ENCODE data around the gene MFAP5. TPM values are rescaled to one million over a fixed set of nuclear protein-coding genes. Genes with fewer than 3 reads are reported as not detected.

Gene MFAP5
- total RNA-seq, 4 donors from 2014 or later: 23.2 to 117 (median 33.2) TPM

DNA sequence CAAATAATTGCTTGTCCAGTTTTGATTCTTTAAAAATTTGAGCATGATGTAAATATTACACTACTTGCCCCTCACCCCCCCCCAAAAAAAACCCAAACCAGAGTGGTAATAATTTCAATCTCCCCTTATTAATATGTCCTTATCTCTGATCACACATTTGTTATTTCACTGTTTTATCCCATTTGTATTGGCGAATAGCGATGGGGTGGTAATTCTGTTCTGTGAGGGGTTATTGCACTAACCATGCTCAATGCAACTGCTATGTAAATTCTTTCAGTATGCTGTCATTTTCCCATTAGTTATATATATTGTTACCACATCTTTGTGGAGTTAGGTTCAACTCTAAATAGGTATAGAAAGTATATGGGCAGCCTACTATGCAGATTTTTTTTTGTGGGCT lies 36.3 kb upstream of the MFAP5 start:
- no peak for TF ChIP-seq POLR2A (IDR thresholded peaks at IDR 0.05)
- TF ChIP-seq, protein P1, sequence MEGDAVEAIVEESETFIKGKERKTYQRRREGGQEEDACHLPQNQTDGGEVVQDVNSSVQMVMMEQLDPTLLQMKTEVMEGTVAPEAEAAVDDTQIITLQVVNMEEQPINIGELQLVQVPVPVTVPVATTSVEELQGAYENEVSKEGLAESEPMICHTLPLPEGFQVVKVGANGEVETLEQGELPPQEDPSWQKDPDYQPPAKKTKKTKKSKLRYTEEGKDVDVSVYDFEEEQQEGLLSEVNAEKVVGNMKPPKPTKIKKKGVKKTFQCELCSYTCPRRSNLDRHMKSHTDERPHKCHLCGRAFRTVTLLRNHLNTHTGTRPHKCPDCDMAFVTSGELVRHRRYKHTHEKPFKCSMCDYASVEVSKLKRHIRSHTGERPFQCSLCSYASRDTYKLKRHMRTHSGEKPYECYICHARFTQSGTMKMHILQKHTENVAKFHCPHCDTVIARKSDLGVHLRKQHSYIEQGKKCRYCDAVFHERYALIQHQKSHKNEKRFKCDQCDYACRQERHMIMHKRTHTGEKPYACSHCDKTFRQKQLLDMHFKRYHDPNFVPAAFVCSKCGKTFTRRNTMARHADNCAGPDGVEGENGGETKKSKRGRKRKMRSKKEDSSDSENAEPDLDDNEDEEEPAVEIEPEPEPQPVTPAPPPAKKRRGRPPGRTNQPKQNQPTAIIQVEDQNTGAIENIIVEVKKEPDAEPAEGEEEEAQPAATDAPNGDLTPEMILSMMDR (IDR thresholded peaks at IDR 0.05): no peak
- no peak overlapping the region for H3K4me3 ChIP-seq (ENCODE audit: low read depth, poor library complexity, severe bottlenecking)
- intact Hi-C loops (cut with DNase I; ENCODE audit: low total_unique reads): no loop called here
- DNase-seq (ENCODE audit: low spot score in 2 of 2): no peak
- 8 to 23% methylated on average over 2 of the region's 2 CpGs for WGBS, 2 donors

DNA sequence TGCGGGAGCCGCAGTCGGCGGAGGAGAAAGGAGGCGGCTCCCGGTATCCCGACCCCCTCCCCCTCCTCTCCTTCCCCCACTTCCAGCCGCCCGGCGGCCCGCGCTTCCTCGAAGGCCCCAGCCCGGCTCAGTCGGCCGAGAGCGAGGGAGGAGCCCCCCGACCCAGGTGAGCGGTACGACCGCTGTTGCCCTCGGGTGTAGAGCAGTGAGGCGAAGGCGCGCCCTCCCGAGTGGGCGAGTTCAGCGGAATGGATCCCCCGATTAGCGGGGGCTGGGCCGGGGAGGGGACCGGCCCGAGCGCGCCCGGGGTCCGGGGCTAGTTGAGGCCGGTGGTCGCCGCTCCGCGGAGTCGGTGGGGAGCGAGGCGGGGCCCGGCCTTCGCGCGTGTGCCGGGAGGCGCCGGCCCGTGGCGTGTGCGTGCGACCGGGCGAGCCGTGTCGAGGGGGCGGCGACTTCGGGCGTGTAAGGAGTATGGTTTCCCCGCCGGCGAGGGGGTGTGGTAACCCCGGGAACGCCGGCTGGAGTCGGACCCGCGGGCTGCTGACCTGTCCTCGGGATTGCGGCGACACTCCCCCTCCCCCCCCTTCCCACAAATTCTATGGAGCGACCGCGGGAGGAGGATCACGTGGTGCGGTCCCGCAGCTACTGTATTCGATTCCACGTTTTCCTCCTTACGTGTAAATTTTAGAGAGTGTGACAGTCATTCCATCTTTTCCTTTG lies 35.7 kb upstream of the MFAP5 start:
- intact Hi-C loops (cut with DNase I; ENCODE audit: low total_unique reads): no loop called here
- no peak for TF ChIP-seq POLR2A (IDR thresholded peaks at IDR 0.05)
- TF ChIP-seq, protein P1 (IDR thresholded peaks at IDR 0.05): no peak
- 0% methylated on average over 39 to 73 of the region's 85 CpGs for WGBS, 2 donors
- H3K4me3 ChIP-seq (ENCODE audit: low read depth, poor library complexity, severe bottlenecking): peak overlapping the region; percentile 83
- peak; percentile 38 to 92 for DNase-seq (ENCODE audit: low spot score in 2 of 2)

DNA sequence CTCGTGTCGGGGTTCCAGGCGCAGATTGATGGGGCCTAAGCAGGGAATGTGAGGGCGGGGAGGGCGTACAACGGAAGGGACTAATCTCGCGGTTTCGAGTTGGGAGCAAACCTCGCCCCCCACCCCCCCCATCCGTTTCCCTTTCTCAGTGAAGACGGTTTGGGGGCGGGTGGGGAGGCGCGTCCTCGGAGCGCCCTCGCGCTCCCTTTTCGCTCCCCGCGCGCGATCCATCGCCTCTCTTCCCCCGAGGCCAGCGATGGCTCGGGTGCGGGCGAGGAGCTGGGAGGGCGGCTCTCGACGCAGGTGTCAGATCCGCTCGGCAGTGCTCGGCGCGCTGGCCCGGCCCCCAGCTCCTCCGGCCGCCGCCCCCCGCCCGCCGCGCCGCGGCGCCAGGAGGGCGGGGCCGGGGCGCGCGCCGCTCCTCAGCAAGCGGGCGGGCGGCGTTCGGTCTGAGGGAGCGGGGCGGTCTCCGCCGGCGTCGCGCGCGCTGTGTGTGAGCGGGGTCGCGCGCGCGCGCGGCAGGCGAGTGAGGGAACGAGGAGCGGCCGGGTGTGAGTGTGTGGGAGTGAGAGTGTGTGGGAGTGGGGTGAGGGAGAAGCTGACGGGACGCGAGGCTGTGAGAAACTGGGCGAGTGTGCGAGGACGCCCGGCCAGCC lies 35.0 kb upstream of the MFAP5 start, which contains the start of gene RIMKLB:
TSS of gene RIMKLB (plus strand) at position 516 of the 656 bp plus-strand sequence. CDS start 15,876 bp downstream, outside the sequence.
- TF ChIP-seq POLR2A (IDR thresholded peaks at IDR 0.05): peak in 1 of 2 donors; percentile 46
- TF ChIP-seq, protein P1 (IDR thresholded peaks at IDR 0.05): no peak
- H3K4me3 ChIP-seq (ENCODE audit: low read depth, poor library complexity, severe bottlenecking): peak within 1 kb of the TSS; percentile 83
- WGBS, 2 donors: 0% methylated on average over 36 to 51 of the region's 88 CpGs
- DNase-seq (ENCODE audit: low spot score in 2 of 2): peak; percentile 54 to 95
- intact Hi-C loops (cut with DNase I; ENCODE audit: low total_unique reads): no loop called here

DNA sequence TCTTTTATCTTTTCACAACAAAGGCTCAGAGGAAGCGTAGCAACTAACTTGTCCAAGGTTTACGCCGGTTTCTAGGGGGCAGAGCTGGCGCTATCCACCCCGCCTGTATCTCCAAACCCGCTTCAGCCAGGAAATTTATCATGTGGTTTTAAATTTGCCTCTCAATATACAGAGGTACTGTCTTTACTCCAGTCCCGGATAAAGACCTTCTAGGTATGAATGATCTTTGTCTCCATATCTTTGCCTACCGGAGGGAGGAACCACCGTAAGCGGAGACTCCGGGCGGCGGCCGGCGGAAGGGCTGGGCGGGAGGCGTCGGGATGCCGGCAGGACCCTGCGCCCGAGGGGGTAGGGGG lies 34.5 kb upstream of the MFAP5 start:
- DNase-seq (ENCODE audit: low spot score in 2 of 2): no peak
- H3K4me3 ChIP-seq (ENCODE audit: low read depth, poor library complexity, severe bottlenecking): peak overlapping the region; percentile 65
- TF ChIP-seq, protein P1 (IDR thresholded peaks at IDR 0.05): no peak
- TF ChIP-seq POLR2A (IDR thresholded peaks at IDR 0.05): no peak
- intact Hi-C loops (cut with DNase I; ENCODE audit: low total_unique reads): no loop called here
- WGBS, 2 donors: 0 to 2% methylated on average over 21 of the region's 21 CpGs

DNA sequence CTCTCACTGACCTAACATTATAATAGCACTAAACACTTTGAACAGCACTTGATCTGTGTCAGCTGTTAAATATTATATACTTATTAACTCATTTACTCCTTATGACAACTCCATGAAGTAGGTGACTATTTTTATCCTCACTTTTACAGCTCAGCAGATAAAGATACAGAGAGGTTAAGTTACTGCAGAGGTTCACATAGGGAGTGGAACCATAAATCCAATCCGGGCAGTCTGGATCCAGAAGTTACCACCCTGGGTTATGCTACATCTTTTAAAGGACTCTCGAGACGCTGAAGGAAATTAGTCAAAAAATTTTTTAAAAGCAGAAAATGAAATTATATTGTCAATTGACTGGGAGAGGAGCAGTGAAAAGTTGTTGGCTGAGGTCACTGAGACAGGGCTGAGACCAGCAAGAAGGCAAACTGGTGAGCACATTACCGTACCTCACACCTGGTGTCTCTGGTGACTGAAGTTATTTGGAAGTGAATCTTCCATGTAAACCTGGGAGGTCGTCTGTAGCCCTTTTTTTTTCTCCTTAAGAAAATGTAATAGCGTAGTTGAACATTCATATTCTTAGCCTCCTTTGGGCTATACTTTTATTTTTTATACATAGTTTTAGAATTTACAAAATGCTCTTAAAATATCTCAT lies 33.9 kb upstream of the MFAP5 start:
- no peak for DNase-seq (ENCODE audit: low spot score in 2 of 2)
- TF ChIP-seq, protein P1 (IDR thresholded peaks at IDR 0.05): no peak
- TF ChIP-seq POLR2A (IDR thresholded peaks at IDR 0.05): no peak
- H3K4me3 ChIP-seq (ENCODE audit: low read depth, poor library complexity, severe bottlenecking): peak overlapping the region; percentile 65
- WGBS, 2 donors: 16 to 26% methylated on average over 6 of the region's 6 CpGs
- intact Hi-C loops (cut with DNase I; ENCODE audit: low total_unique reads): no loop called here

Data from lower leg skin (tissue), 4 donors.